Esophagus squamous epithelium (tissue), 4 donors: Measurements from ENCODE around the gene FBXL17.

ENCODE experiments used
- POLR2A ChIP-seq, 4 donors: fragments of 450-650 bp; IDR thresholded peaks; one replicate each; pipeline ENCODE4 v1.6.1; 2017; ENCODE audit warnings: antibody characterized with exemption in 4 of 4, mild to moderate bottlenecking in 4 of 4, moderate library complexity in 3 of 4
- TF ChIP-seq, protein P1 (sequence below), 6 experiments: fragments of 450-650 bp in 4 of 6; fragments of 200-600 bp in 2 of 6; sonication (generic) in 2 of 6; IDR thresholded peaks; one replicate each; pipeline ENCODE4 v1.5.1; 2016 to 2019; ENCODE audit warnings: antibody characterized with exemption in 6 of 6, mild to moderate bottlenecking in 4 of 6, moderate library complexity in 4 of 6

DNA sequence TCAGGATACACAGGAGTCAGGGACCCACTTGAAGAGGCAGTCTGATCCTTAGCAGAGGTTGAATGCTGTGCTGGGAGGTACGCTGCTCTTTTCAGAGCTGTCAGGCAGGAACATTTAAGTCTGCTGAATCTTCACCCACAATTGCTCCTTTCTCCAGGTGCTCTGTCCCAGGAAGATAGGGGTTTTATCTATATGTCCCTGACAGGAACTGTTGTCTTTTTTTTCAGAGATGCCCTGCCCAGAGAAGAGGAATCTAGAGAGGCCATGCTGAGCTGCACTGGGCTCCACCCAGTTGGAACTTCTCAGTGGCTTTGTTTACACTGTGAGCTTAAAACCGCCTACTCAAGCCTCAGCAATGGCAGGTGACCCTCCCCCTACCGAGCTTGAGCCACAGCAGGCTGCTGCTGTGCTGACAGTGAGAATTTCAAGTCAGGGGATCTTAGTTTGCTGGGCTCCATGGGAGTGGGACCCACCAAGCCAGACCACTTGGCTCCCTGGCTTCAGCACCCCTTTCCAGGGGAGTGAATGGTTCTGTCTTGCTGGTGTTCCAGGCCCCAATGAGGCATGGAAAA, 169.0 kb downstream of the FBXL17 start:
- TF ChIP-seq, protein P1, sequence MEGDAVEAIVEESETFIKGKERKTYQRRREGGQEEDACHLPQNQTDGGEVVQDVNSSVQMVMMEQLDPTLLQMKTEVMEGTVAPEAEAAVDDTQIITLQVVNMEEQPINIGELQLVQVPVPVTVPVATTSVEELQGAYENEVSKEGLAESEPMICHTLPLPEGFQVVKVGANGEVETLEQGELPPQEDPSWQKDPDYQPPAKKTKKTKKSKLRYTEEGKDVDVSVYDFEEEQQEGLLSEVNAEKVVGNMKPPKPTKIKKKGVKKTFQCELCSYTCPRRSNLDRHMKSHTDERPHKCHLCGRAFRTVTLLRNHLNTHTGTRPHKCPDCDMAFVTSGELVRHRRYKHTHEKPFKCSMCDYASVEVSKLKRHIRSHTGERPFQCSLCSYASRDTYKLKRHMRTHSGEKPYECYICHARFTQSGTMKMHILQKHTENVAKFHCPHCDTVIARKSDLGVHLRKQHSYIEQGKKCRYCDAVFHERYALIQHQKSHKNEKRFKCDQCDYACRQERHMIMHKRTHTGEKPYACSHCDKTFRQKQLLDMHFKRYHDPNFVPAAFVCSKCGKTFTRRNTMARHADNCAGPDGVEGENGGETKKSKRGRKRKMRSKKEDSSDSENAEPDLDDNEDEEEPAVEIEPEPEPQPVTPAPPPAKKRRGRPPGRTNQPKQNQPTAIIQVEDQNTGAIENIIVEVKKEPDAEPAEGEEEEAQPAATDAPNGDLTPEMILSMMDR (IDR thresholded peaks at IDR 0.05), result no peak
- TF ChIP-seq POLR2A (IDR thresholded peaks at IDR 0.05), result no peak
